HepG2 (cell line): ENCODE measurements around the gene AGAP1. TPM values are rescaled to one million over a fixed set of nuclear protein-coding genes. Genes with fewer than 3 reads are reported as not detected.
"Not testable (repeated sequence)": the region's sequence is repeated elsewhere in the genome, so short reads cannot be mapped to it uniquely, and the experiment has no call there.

Experiments
- ATAC-seq: fragments of 200-7000 bp; cut with Tn5 transposase; 3 replicates; pipeline ENCODE4 v1.9.1; 2020; ENCODE audit warnings: mild to moderate bottlenecking, moderate library complexity
- BruUV-seq: library from RNA; stranded (reverse); fragments of 400-500 nt; replicated peaks from 2 replicates; lab custom pipeline; 2021; lab: Mats Ljungman, UMichigan
- CTCF ChIA-PET: fragments of 300-600 bp; formaldehyde crosslinking; extraction: SDS; loops from one replicate; lab custom pipeline; 2021; ENCODE audit warnings: low total read pairs, inconsistent platforms, low intra/inter-chr PET ratio; lab: Yijun Ruan, JAX
- POLR2A ChIA-PET: fragments of 350-600 bp; sonication (Branson Sonifier 250); formaldehyde crosslinking; loops from one replicate; lab custom pipeline; 2020; ENCODE audit warnings: antibody characterized with exemption, inconsistent platforms; lab: Yijun Ruan, JAX
- DNase-seq: peaks from one replicate; pipeline ENCODE4 v3.0.0-alpha.2; 2015; ENCODE audit warnings: low spot score
- FAIRE-seq: peaks from 3 replicates; lab custom pipeline; 2011; peaks lifted over from hg19 to GRCh38; lab: Jason Lieb, UNC
- H2AFZ ChIP-seq: one replicate; pipeline ENCODE4 v1.6.1; 2011; ENCODE audit warnings: low read length, inconsistent platforms
- H3K27ac ChIP-seq: fragments of 300-600 bp; 3 replicates; pipeline ENCODE4 v1.8.0; 2011; ENCODE audit warnings: mixed run types, mild to moderate bottlenecking, mixed read lengths, low read length, inconsistent platforms; ENCODE audit not compliant: insufficient read depth; ENCODE audit errors: extremely low read length
- H3K27me3 ChIP-seq, 2 experiments: fragments of 200-600 bp in 1 of 2; 2 replicates in 1 of 2; 3 replicates in 1 of 2; pipeline versions ENCODE4 v1.6.0 to v1.8.0; 2011; ENCODE audit warnings: low read length in 2 of 2, mild to moderate bottlenecking in 2 of 2, moderate library complexity in 2 of 2, inconsistent platforms in 1 of 2; ENCODE audit not compliant: insufficient read depth in 2 of 2, control insufficient read depth in 1 of 2
- H3K36me3 ChIP-seq, 2 experiments: fragments of 200-600 bp in 1 of 2; replicated peaks in 1 of 2; 2 replicates in 1 of 2; 3 replicates in 1 of 2; pipeline versions ENCODE4 v1.5.1 to v1.8.0; 2011; ENCODE audit warnings: low read length in 2 of 2, inconsistent platforms in 1 of 2; ENCODE audit not compliant: insufficient read depth in 2 of 2, control insufficient read depth in 1 of 2
- H3K4me1 ChIP-seq: 2 replicates; pipeline ENCODE4 v1.5.1; 2012; ENCODE audit warnings: low read length, inconsistent platforms; ENCODE audit not compliant: insufficient read depth
- H3K4me2 ChIP-seq: 2 replicates; pipeline ENCODE4 v1.6.0; 2011; ENCODE audit warnings: low read depth, low read length, inconsistent platforms
- H3K4me3 ChIP-seq, 3 experiments: fragments of 200-600 bp in 1 of 3; sonication (generic), shearing (Covaris generic) in 1 of 3; replicated peaks in 1 of 3; 2 replicates each; pipeline ENCODE4 v1.5.1; 2011 to 2016; ENCODE audit warnings: low read length in 3 of 3, inconsistent platforms in 2 of 3, low read depth in 2 of 3, mild to moderate bottlenecking in 2 of 3, control low read depth in 1 of 3, mixed read lengths in 1 of 3; ENCODE audit not compliant: insufficient read depth in 1 of 3
- H3K79me2 ChIP-seq: one replicate; pipeline ENCODE4 v1.6.1; 2011; ENCODE audit warnings: low read length, inconsistent platforms; ENCODE audit not compliant: insufficient read depth
- H3K9ac ChIP-seq: 2 replicates; pipeline ENCODE4 v1.6.0; 2011; ENCODE audit warnings: mild to moderate bottlenecking, low read depth, low read length, inconsistent platforms; ENCODE audit not compliant: insufficient read depth
- H3K9me3 ChIP-seq: 2 replicates; pipeline ENCODE4 v1.5.1; 2012; ENCODE audit warnings: mild to moderate bottlenecking, low read length
- H4K20me1 ChIP-seq: 2 replicates; pipeline ENCODE4 v1.6.0; 2011; ENCODE audit warnings: inconsistent platforms, mild to moderate bottlenecking, low read length, moderate library complexity; ENCODE audit not compliant: insufficient read depth
- TCF7L2 ChIP-seq: IDR thresholded peaks from 2 replicates; pipeline ENCODE4 v1.6.1; 2011; ENCODE audit warnings: mild to moderate bottlenecking, low read depth, low read length, moderate library complexity
- ZBTB38 ChIP-seq: sonication (generic); formaldehyde crosslinking; IDR thresholded peaks from 2 replicates; pipeline ENCODE4 v1.5.1; 2020; ENCODE audit warnings: mild to moderate bottlenecking, missing genetic modification reagents
- ZNF329 ChIP-seq: sonication (generic); formaldehyde crosslinking; IDR thresholded peaks from 2 replicates; pipeline ENCODE4 v1.9.0; 2021; ENCODE audit warnings: low read depth, mild to moderate bottlenecking, missing genetic modification reagents
- WGBS: methylation state at CpG from one replicate; pipeline ENCODE4 v1.1.6; 2017; ENCODE audit warnings: low lambda C conversion rate; 5-methylcytosine and 5-hydroxymethylcytosine counted together
- in situ Hi-C: cut with HindIII; loops from 2 replicates; pipeline ENCODE4 v1.10.0; 2017; ENCODE audit warnings: low pct_unique_long_range_greater_than_20kb; ENCODE audit not compliant: extremely low pct_ligation_motif_present
- intact Hi-C: fragments of 100-400 bp; cut with micrococcal nuclease; formaldehyde crosslinking; loops from one replicate; pipeline ENCODE4 v1.10.0; 2022; ENCODE audit not compliant: unreplicated experiment
- polyA plus RNA-seq, 8 experiments: library from polyadenylated mRNA; depleted of rRNA in 3 of 8; stranded (reverse) in 7 of 8; unstranded in 1 of 8; fragments of >200 nt; fragmentation: Illumina TruSeq in 4 of 8; extraction: Trizol in 4 of 8; gene quantifications; 2 replicates each; pipeline versions ENCODE4 v1.2.1 to v1.2.3, GENCODE V29; 2011 to 2016; ENCODE audit warnings: low read depth in 4 of 8, missing spikeins in 1 of 8, mixed read lengths in 1 of 8; ENCODE audit not compliant: insufficient read depth in 1 of 8
- total RNA-seq, 5 experiments: library from RNA; depleted of rRNA; stranded (reverse); fragments of >200 nt; fragmentation: Illumina TruSeq; extraction: Trizol; gene quantifications; 2 replicates each; pipeline ENCODE4 v1.2.3, GENCODE V29; 2016; ENCODE audit warnings: low read depth in 1 of 5
- TF ChIP-seq, protein P1 (sequence below): IDR thresholded peaks from 2 replicates; pipeline ENCODE4 v1.6.1; 2016; ENCODE audit warnings: low read depth, missing genetic modification reagents, missing compliant biosample characterization

AGAP1 gene
- total and polyA plus RNA-seq, 2 of the 13 experiments (the other 11 are each of a cell fraction or from before 2014, with no cell fraction given): 21.2 to 32.7 TPM

DNA sequence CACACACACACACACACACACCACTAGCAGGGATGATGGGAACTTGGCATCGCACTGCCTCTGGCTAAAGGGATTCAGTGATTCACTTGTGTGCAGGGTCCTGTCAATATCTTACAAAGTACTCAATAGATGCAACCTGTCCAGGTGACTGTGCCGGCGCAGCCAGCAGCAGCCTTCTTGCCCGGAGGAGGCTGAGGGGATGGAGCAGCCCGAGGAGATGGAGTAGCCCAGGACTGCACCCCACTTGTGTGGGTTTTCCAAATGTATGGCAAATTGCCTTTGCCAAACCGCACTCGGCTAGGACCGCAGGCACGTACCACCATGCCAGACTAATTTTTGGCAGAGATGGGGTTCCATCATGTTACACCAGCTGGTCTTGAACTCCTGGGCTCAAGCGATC is 643.2 kb downstream of the AGAP1 start (continued):
- TF ChIP-seq, protein P1, sequence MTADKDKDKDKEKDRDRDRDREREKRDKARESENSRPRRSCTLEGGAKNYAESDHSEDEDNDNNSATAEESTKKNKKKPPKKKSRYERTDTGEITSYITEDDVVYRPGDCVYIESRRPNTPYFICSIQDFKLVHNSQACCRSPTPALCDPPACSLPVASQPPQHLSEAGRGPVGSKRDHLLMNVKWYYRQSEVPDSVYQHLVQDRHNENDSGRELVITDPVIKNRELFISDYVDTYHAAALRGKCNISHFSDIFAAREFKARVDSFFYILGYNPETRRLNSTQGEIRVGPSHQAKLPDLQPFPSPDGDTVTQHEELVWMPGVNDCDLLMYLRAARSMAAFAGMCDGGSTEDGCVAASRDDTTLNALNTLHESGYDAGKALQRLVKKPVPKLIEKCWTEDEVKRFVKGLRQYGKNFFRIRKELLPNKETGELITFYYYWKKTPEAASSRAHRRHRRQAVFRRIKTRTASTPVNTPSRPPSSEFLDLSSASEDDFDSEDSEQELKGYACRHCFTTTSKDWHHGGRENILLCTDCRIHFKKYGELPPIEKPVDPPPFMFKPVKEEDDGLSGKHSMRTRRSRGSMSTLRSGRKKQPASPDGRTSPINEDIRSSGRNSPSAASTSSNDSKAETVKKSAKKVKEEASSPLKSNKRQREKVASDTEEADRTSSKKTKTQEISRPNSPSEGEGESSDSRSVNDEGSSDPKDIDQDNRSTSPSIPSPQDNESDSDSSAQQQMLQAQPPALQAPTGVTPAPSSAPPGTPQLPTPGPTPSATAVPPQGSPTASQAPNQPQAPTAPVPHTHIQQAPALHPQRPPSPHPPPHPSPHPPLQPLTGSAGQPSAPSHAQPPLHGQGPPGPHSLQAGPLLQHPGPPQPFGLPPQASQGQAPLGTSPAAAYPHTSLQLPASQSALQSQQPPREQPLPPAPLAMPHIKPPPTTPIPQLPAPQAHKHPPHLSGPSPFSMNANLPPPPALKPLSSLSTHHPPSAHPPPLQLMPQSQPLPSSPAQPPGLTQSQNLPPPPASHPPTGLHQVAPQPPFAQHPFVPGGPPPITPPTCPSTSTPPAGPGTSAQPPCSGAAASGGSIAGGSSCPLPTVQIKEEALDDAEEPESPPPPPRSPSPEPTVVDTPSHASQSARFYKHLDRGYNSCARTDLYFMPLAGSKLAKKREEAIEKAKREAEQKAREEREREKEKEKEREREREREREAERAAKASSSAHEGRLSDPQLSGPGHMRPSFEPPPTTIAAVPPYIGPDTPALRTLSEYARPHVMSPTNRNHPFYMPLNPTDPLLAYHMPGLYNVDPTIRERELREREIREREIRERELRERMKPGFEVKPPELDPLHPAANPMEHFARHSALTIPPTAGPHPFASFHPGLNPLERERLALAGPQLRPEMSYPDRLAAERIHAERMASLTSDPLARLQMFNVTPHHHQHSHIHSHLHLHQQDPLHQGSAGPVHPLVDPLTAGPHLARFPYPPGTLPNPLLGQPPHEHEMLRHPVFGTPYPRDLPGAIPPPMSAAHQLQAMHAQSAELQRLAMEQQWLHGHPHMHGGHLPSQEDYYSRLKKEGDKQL (CRISPR knock-in tag): no peak
- no peak for TF ChIP-seq ZBTB38 (CRISPR knock-in tag)
- no peak for TF ChIP-seq ZNF329 (CRISPR knock-in tag)
- TF ChIP-seq TCF7L2: no peak

DNA sequence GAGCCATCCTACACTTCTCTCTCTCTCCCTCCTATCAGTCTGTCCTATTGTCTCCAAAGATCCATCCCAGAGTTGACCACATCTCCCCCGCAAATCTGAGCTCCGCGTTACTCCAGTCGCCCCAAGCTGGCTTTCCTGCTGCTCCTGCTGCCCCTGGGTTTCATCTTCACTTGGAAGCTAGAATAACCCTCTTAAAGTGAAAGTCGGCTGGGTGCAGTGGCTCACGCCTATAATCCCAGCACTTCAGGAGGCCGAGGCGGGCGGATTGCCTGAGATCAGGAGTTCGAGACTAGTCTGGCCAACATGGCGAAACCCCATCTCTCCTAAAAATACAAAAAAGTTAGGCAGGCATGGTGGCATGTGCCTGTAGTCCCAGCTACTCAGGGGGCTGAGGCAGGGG is 647.8 kb downstream of the AGAP1 start:
- H3K4me2 ChIP-seq, H2AFZ ChIP-seq, H3K9me3 ChIP-seq, intact Hi-C loops, H3K9ac ChIP-seq, H3K4me3 ChIP-seq, DNase-seq, BruUV-seq, H3K36me3 ChIP-seq, in situ Hi-C loops, FAIRE-seq, ATAC-seq, H4K20me1 ChIP-seq, CTCF ChIA-PET, H3K79me2 ChIP-seq, POLR2A ChIA-PET, H3K27ac ChIP-seq: not testable (repeated sequence)
- Histone ChIP-seq H3K27me3 (peaks cover 4 to 34% of the 10 kb centered on the region in 2 experiments; a peak in 4 of 5 replicates), H3K4me1 (peaks cover 11% of the 10 kb centered on the region)
- 78% methylated on average over 11 of the region's 11 CpGs for WGBS
